PC-3 (cell line): ENCODE measurements around the gene ZMIZ1. TPM values are rescaled to one million over a fixed set of nuclear protein-coding genes. Genes with fewer than 3 reads are reported as not detected.

Experiments used
- ATAC-seq: fragments of 200-7000 bp; cut with Tn5 transposase; 2 replicates; pipeline ENCODE4 v1.9.1; 2020; ENCODE audit warnings: mild to moderate bottlenecking, moderate library complexity
- BruUV-seq: library from RNA; stranded (reverse); fragments of 400-500 nt; replicated peaks from 2 replicates; lab custom pipeline; 2021; lab: Mats Ljungman, UMichigan
- CTCF ChIA-PET: fragments of 300-600 bp; sonication (Branson Sonifier 250); formaldehyde crosslinking; loops from one replicate; lab custom pipeline; 2022; ENCODE audit warnings: antibody characterized with exemption; lab: Charles Lee
- POLR2A ChIA-PET: fragments of 300-600 bp; sonication (Branson Sonifier 250); formaldehyde crosslinking; loops from one replicate; lab custom pipeline; 2022; ENCODE audit warnings: antibody characterized with exemption; ENCODE audit not compliant: unreplicated experiment; lab: Charles Lee
- DNase-seq: peaks from one replicate; pipeline ENCODE4 v3.0.0-alpha.2; 2015
- H2AFZ ChIP-seq: fragments of 300-600 bp; sonication (generic); 2 replicates; pipeline ENCODE4 v1.6.0; 2016; ENCODE audit warnings: antibody characterized with exemption, low read length
- H3F3A ChIP-seq: fragments of 300-600 bp; sonication (generic); one replicate; pipeline ENCODE4 v1.6.0; 2017; ENCODE audit warnings: antibody characterized with exemption, low read length, control low read depth, mild to moderate bottlenecking; ENCODE audit not compliant: unreplicated experiment
- H3K27ac ChIP-seq: fragments of 300-600 bp; sonication (generic); 2 replicates; pipeline ENCODE4 v1.5.1; 2016; ENCODE audit warnings: mild to moderate bottlenecking, low read length
- H3K27me3 ChIP-seq: fragments of 300-600 bp; sonication (generic); 2 replicates; pipeline ENCODE4 v1.6.1; 2016; ENCODE audit warnings: low read length, mixed read lengths
- H3K36me3 ChIP-seq: fragments of 300-600 bp; sonication (generic); 2 replicates; pipeline ENCODE4 v1.6.1; 2016; ENCODE audit warnings: low read depth, mixed run types, low read length, mixed read lengths
- H3K4me1 ChIP-seq: fragments of 300-600 bp; sonication (generic); 2 replicates; pipeline ENCODE4 v1.5.1; 2016; ENCODE audit warnings: low read length; ENCODE audit not compliant: insufficient read depth
- H3K4me2 ChIP-seq: fragments of 300-600 bp; sonication (generic); 2 replicates; pipeline ENCODE4 v1.6.0; 2016; ENCODE audit warnings: low read length
- H3K4me3 ChIP-seq: fragments of 300-600 bp; sonication (generic); 2 replicates; pipeline ENCODE4 v1.5.1; 2016; ENCODE audit warnings: mild to moderate bottlenecking, low read length, mixed read lengths
- H3K79me2 ChIP-seq: fragments of 300-600 bp; sonication (generic); 2 replicates; pipeline ENCODE4 v1.6.1; 2017; ENCODE audit warnings: low read length, mixed read lengths
- H3K9ac ChIP-seq: fragments of 300-600 bp; sonication (generic); 2 replicates; pipeline ENCODE4 v1.6.0; 2016; ENCODE audit warnings: mild to moderate bottlenecking, low read length
- H3K9me2 ChIP-seq: fragments of 300-600 bp; sonication (generic); replicated peaks from 2 replicates; pipeline ENCODE4 v1.6.1; 2016; ENCODE audit warnings: mixed run types, low read length, mixed read lengths
- H3K9me3 ChIP-seq: fragments of 300-600 bp; sonication (generic); 2 replicates; pipeline ENCODE4 v1.6.1; 2016; ENCODE audit warnings: low read length, mixed read lengths
- H4K20me1 ChIP-seq: fragments of 300-600 bp; sonication (generic); 2 replicates; pipeline ENCODE4 v1.6.1; 2016; ENCODE audit warnings: low read length, mixed read lengths
- CTCF ChIP-seq: fragments of 300-600 bp; sonication (generic); conservative IDR thresholded peaks from 2 replicates; pipeline ENCODE4 v1.5.1; 2017; ENCODE audit warnings: antibody characterized with exemption, low read depth, mild to moderate bottlenecking, low read length
- EZH2 ChIP-seq: fragments of 300-600 bp; sonication (generic); IDR thresholded peaks from one replicate; pipeline ENCODE4 v1.6.1; 2017; ENCODE audit warnings: antibody characterized with exemption, mild to moderate bottlenecking, low read length; ENCODE audit not compliant: unreplicated experiment
- EZH2phosphoT487 ChIP-seq: fragments of 300-600 bp; sonication (generic); IDR thresholded peaks from 2 replicates; pipeline ENCODE4 v1.6.1; 2018; ENCODE audit warnings: mild to moderate bottlenecking, antibody characterized with exemption, low read length, borderline replicate concordance
- intact Hi-C: fragments of 100-400 bp; cut with micrococcal nuclease; formaldehyde crosslinking; loops from 2 replicates; pipeline ENCODE4 v1.9.0; 2023
- total RNA-seq: library from RNA; depleted of rRNA; stranded (reverse); fragments of >200 nt; gene quantifications from 2 replicates; pipeline ENCODE4 v1.2.3, GENCODE V29; 2014

The ZMIZ1 gene
- total RNA-seq, 1 experiment from 2014 or later: 55.4 TPM

DNA sequence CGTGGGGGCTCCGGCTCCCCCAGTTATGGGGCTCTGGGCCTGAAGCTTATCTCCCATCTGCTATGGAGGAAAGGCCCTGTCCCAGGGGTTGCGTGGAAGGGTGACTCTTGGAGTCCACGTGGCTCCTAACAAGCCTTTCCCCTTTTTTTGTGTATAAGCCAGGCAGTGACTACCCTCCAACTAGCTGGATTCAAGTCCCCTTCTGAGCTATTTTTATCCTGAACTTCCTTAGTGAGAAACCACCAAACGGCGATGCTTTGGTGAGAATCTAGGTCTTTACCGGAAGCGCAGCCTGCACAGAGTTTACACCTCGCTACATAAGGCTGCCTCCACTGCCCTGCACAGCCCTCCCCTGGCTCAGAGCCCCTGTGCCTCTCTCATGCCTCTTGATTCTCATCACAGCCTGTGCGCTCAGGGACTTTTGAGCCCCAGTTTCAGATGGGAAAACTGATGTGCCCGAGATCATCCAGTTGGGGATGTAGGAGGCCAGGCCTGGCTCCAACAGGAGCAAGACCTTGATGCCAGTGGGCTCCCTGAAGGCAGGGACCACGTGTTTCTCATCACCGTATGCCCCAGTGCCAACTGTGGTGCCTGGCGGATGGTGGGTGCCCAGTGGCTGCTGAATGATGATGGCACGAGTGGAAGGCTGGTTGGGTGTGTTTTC, 176.2 kb downstream of the ZMIZ1 start:
- intact Hi-C loops: no loop called here
- ChIA-PET POLR2A (no interaction called here), CTCF (no interaction called here)
- no peak overlapping the region for H3K4me2 ChIP-seq
- 0 out of 2 replicates have a peak, but pooled peaks cover 4% of the 10 kb centered on the region for H3K79me2 ChIP-seq
- DNase-seq (no peak), ATAC-seq (no peak)
- H3K9me3 ChIP-seq: no peaks in the 10 kb centered on the region
- no peak overlapping the region for H3K4me3 ChIP-seq
- peaks cover 9% of the 10 kb centered on the region for H3K4me1 ChIP-seq
- no TSS peak for BruUV-seq
- no peaks in the 10 kb centered on the region for H3K27me3 ChIP-seq
- peaks cover 9% of the 10 kb centered on the region for H3F3A ChIP-seq
- H4K20me1 ChIP-seq: no peaks in the 10 kb centered on the region
- no peaks in the 10 kb centered on the region for H3K9me2 ChIP-seq
- H3K27ac ChIP-seq: no peak overlapping the region
- TF ChIP-seq EZH2phosphoT487 (no peak), EZH2 (no peak), CTCF (no peak)
- H3K9ac ChIP-seq: no peak overlapping the region
- H3K36me3 ChIP-seq: no peaks in the 10 kb centered on the region
- no peak overlapping the region for H2AFZ ChIP-seq

DNA sequence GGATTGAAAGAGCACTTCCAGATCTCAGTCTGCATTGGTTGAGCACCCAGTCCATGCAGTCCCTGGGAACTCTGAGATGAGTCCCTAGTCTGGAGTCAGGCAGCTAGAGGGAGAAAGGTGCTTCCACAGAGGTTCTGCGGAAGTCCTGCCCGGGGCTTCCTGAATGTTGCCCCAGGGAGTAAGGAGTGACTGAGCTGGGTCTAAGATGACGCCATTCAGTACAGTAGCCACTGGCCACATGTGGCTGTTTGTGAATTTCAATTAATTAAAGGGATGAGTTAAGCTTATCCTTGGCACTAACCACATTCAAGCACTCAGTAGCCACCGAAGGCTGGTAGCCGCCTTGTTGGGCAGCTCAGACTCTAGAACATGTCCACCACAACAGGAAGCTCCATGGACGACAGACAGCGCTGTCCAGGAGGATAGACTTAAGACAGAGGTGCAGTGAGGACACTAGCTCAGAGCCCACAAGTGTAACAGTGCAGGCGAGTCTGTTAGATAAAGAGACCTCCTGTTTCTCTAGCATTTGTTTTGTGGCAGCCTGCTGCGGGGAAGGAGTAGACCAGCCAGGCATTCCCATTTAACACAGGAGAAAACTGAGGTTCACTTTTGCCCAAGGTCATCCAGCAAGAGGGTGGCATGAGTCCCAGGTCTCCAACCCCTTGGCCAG, 176.9 kb downstream of the ZMIZ1 start:
- no peaks in the 10 kb centered on the region for H3K9me3 ChIP-seq
- intact Hi-C loops: no loop called here
- BruUV-seq: no TSS peak
- peaks cover 9% of the 10 kb centered on the region for H3K4me1 ChIP-seq
- POLR2A ChIA-PET: interaction anchor here (0.6 kb wide), 1 partner anchor 23 kb away, joined by 3 read pairs; no protein-coding TSS in a partner anchor
- no peaks in the 10 kb centered on the region for H4K20me1 ChIP-seq
- H3K4me3 ChIP-seq: no peak overlapping the region
- H3K4me2 ChIP-seq: no peak overlapping the region
- TF ChIP-seq EZH2phosphoT487: no peak
- no peak for TF ChIP-seq CTCF
- no peak for TF ChIP-seq EZH2
- H2AFZ ChIP-seq: no peak overlapping the region
- H3K36me3 ChIP-seq: no peaks in the 10 kb centered on the region
- no peak overlapping the region for H3K9ac ChIP-seq
- ATAC-seq: no peak
- no peaks in the 10 kb centered on the region for H3K9me2 ChIP-seq
- CTCF ChIA-PET: no interaction called here
- 0 out of 2 replicates have a peak, but pooled peaks cover 4% of the 10 kb centered on the region for H3K79me2 ChIP-seq
- peaks cover 9% of the 10 kb centered on the region for H3F3A ChIP-seq
- H3K27me3 ChIP-seq: no peaks in the 10 kb centered on the region
- no peak overlapping the region for H3K27ac ChIP-seq
- no peak for DNase-seq

GRCh38 chr10:79246209-79246581, 177.4 kb downstream of the ZMIZ1 start:
- intact Hi-C loops: no loop called here
- Histone ChIP-seq H3K4me2 (no peak overlapping the region), H3K36me3 (no peaks in the 10 kb centered on the region), H3K9me3 (no peaks in the 10 kb centered on the region), H3K4me1 (peaks cover 9% of the 10 kb centered on the region), H3K9ac (no peak overlapping the region), H3K27me3 (no peaks in the 10 kb centered on the region), H4K20me1 (no peaks in the 10 kb centered on the region), H3K9me2 (no peaks in the 10 kb centered on the region), H2AFZ (no peak overlapping the region), H3F3A (peaks cover 7% of the 10 kb centered on the region), H3K79me2 (0 out of 2 replicates have a peak, but pooled peaks cover 4% of the 10 kb centered on the region), H3K27ac (no peak overlapping the region), H3K4me3 (no peak overlapping the region)
- no peak for DNase-seq
- no peak for ATAC-seq
- no peak for TF ChIP-seq EZH2
- no peak for TF ChIP-seq CTCF
- no peak for TF ChIP-seq EZH2phosphoT487
- ChIA-PET CTCF (no interaction called here), POLR2A (interaction anchor here (0.6 kb wide), 1 partner anchor 22 kb away, joined by 3 read pairs; no protein-coding TSS in a partner anchor)
- no TSS peak for BruUV-seq
